D721Med (cell line): ENCODE results near the gene GLP1R.
A peak's percentile ranks its signal among the peaks of the same experiment; 100 is the strongest.

Source experiments
- DNase-seq: peaks from one replicate; pipeline ENCODE4 v3.0.0; 2011; ENCODE audit warnings: low spot score; ENCODE audit not compliant: insufficient read length
- FAIRE-seq: peaks from 2 replicates; lab custom pipeline; 2011; peaks lifted over from hg19 to GRCh38; lab: Jason Lieb, UNC
- TF ChIP-seq, protein P1 (sequence below): IDR thresholded peaks from 2 replicates; pipeline ENCODE4 v1.5.1; 2012; ENCODE audit warnings: mild to moderate bottlenecking, control low read depth; ENCODE audit not compliant: insufficient read depth; ENCODE audit errors: missing control alignments

GLP1R gene

GRCh38 chr6:39085129-39085797, 36.7 kb downstream of the GLP1R start:
- FAIRE-seq (no peak), DNase-seq (no peak)
- TF ChIP-seq, protein P1, sequence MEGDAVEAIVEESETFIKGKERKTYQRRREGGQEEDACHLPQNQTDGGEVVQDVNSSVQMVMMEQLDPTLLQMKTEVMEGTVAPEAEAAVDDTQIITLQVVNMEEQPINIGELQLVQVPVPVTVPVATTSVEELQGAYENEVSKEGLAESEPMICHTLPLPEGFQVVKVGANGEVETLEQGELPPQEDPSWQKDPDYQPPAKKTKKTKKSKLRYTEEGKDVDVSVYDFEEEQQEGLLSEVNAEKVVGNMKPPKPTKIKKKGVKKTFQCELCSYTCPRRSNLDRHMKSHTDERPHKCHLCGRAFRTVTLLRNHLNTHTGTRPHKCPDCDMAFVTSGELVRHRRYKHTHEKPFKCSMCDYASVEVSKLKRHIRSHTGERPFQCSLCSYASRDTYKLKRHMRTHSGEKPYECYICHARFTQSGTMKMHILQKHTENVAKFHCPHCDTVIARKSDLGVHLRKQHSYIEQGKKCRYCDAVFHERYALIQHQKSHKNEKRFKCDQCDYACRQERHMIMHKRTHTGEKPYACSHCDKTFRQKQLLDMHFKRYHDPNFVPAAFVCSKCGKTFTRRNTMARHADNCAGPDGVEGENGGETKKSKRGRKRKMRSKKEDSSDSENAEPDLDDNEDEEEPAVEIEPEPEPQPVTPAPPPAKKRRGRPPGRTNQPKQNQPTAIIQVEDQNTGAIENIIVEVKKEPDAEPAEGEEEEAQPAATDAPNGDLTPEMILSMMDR: no peak

GRCh38 chr6:39086294-39086693, 37.7 kb downstream of the GLP1R start:
- DNase-seq: no peak
- no peak for FAIRE-seq
- TF ChIP-seq, protein P1: no peak

GRCh38 chr6:39086711-39087110, 38.1 kb downstream of the GLP1R start:
- DNase-seq: no peak
- no peak for FAIRE-seq
- TF ChIP-seq, protein P1: no peak

- FAIRE-seq (no peak), DNase-seq (no peak)
- TF ChIP-seq, protein P1: no peak
Measured at GRCh38 chr6:39087197-39087596, 38.6 kb downstream of the GLP1R start.

DNA sequence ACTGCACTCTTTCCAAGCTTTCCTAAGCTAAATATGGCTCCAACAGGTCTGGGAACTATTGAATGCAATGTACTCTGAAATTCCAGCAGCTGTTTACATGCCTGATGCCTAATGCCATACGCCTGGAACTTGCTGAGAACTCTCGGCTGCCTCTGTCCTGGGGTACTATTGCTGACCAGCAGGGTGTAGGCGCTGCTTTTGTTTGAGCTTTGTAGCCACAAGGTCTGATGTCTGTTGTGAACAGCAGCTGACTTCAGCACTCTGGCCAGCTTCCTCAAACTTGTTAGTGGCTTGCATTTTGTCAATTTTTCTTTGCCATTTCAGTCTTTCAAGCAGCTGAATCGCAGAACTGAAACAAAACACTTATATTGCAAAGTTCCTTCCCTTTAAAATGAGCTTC, 39.8 kb downstream of the GLP1R start:
- DNase-seq: no peak
- FAIRE-seq: no peak
- TF ChIP-seq, protein P1: peak; percentile 30

DNA sequence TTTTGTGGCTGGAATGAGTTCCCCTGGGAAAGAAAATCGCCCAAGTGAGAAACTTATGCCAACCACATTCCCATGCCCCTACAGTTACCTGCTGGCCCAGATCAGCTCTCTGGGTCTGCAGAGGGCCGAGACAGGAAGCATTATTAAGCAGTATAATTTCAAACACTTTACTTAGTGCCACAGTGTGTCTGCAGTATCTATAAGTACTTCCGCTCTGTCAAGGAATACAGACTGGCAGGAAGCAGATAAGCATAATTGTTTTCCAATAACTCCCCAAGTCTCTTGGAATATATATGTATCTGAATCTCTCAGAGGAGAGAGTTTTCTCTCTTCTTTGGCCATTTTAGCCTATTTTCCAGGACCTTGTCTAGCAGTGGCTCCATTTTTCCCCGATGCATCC, 41.5 kb downstream of the GLP1R start:
- TF ChIP-seq, protein P1: no peak
- FAIRE-seq: no peak
- no peak for DNase-seq

GRCh38 chr6:39091220-39091619, 42.6 kb downstream of the GLP1R start:
- TF ChIP-seq, protein P1: no peak
- FAIRE-seq: no peak

More at GRCh38 chr6:39091220-39091619, 42.6 kb downstream of the GLP1R start:
- no peak for DNase-seq
